Activated CD4-positive, alpha-beta T cell treated with anti-CD3 and anti-CD28 coated beads for 36 hours (primary cell): ENCODE measurements around the gene TREX2. TPM values are rescaled to one million over a fixed set of nuclear protein-coding genes. Genes with fewer than 3 reads are reported as not detected.

Experiments used
- ATAC-seq: fragments of 200-7000 bp; cut with Tn5 transposase; one replicate; pipeline ENCODE4 v1.10.0; 2021; ENCODE audit warnings: mild to moderate bottlenecking, moderate library complexity
- CTCF ChIA-PET: fragments of 350-600 bp; sonication (Branson Sonifier 250); formaldehyde crosslinking; loops from one replicate; lab custom pipeline; 2021; ENCODE audit warnings: antibody characterized with exemption; lab: Charles Lee
- POLR2A ChIA-PET: fragments of 350-600 bp; sonication (Branson Sonifier 250); formaldehyde crosslinking; loops from one replicate; lab custom pipeline; 2021; ENCODE audit warnings: antibody characterized with exemption, inconsistent platforms; lab: Charles Lee
- DNase-seq: peaks from one replicate; pipeline ENCODE4 v3.0.0-alpha.2; 2020
- H3K27ac Mint-ChIP-seq: one replicate; pipeline ENCODE4 v1.8.0; 2021; ENCODE audit warnings: mixed read lengths
- H3K27me3 Mint-ChIP-seq: one replicate; pipeline ENCODE4 v1.8.0; 2021; ENCODE audit warnings: mixed read lengths
- H3K36me3 Mint-ChIP-seq: one replicate; pipeline ENCODE4 v1.8.0; 2021; ENCODE audit warnings: low read depth, mixed read lengths
- H3K4me1 Mint-ChIP-seq: one replicate; pipeline ENCODE4 v1.8.0; 2021; ENCODE audit warnings: mixed read lengths
- H3K4me3 Mint-ChIP-seq: one replicate; pipeline ENCODE4 v1.8.0; 2021; ENCODE audit warnings: mild to moderate bottlenecking, moderate library complexity, mixed read lengths
- H3K9me3 Mint-ChIP-seq: one replicate; pipeline ENCODE4 v1.8.0; 2021; ENCODE audit warnings: low read depth, mixed read lengths
- intact Hi-C, 2 experiments: fragments of 100-400 bp; cut with DNase I in 1 of 2; cut with micrococcal nuclease in 1 of 2; formaldehyde crosslinking; loops; one replicate each; pipeline versions ENCODE4 v1.14.2 to v1.15.1; 2022 to 2024; cut with DNase I, micrococcal nuclease
- total RNA-seq, 2 experiments: library from RNA; stranded (reverse); gene quantifications; one replicate each; pipeline ENCODE4 v1.2.3, GENCODE V29; 2021

TREX2 gene
- total RNA-seq, 2 experiments from 2014 or later, result 0.91 to 1.1 TPM

DNA sequence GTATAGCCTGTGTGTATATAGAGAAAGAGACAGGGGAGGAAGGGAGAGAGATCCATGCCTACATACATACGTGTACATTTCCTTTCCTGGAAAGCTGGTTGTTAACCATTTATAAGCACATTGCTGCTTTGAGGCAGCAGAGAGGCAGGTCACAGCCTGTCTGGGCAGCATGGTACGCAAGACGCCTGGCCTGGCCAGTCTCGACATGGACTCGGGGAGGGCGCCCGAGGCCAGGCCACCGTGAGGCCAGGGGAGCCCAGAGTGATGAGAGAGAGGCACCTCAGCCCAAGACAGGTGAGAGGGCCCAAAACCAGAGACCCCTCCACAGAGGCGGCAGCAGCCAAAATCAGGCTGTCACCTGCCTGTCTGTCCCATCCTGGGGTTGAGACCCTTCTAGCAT is 3.9 kb downstream of the TREX2 start:
- no peak overlapping the region for H3K4me3 Mint-ChIP-seq
- ChIA-PET POLR2A (no interaction called here), CTCF (no interaction called here)
- peaks cover 3% of the 10 kb centered on the region for H3K27me3 Mint-ChIP-seq
- H3K27ac Mint-ChIP-seq, result no peak overlapping the region
- H3K9me3 Mint-ChIP-seq, result no peaks in the 10 kb centered on the region
- no peaks in the 10 kb centered on the region for H3K36me3 Mint-ChIP-seq
- DNase-seq, result no peak
- intact Hi-C loops, result no loop called here
- ATAC-seq, result no peak
- H3K4me1 Mint-ChIP-seq, result no peaks in the 10 kb centered on the region

DNA sequence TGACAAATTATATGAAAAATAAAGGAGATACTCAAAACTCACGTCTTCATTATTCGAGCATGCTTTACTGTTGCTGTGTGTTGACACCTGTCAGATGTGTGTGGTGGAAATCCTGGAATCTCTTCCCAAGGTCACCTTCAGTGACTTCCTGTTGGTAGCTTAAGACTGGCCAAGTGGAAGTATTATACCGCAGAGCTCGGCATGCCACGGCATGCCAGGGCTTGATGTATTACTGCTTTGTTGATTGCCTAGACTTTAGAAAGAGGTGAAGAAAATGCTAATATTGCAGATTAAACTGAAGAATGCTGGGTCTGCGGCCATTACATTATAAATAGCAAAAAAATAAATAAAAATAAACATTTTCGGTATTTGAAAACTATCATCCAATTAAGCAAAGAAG is 4.6 kb downstream of the TREX2 start:
- DNase-seq (no peak), ATAC-seq (no peak)
- Mint-ChIP-seq H3K27me3 (peaks cover 3% of the 10 kb centered on the region), H3K36me3 (no peaks in the 10 kb centered on the region), H3K9me3 (no peaks in the 10 kb centered on the region), H3K27ac (no peak overlapping the region), H3K4me1 (no peaks in the 10 kb centered on the region), H3K4me3 (no peak overlapping the region)
- intact Hi-C loops, result no loop called here
- CTCF ChIA-PET, result no interaction called here
- POLR2A ChIA-PET, result no interaction called here

DNA sequence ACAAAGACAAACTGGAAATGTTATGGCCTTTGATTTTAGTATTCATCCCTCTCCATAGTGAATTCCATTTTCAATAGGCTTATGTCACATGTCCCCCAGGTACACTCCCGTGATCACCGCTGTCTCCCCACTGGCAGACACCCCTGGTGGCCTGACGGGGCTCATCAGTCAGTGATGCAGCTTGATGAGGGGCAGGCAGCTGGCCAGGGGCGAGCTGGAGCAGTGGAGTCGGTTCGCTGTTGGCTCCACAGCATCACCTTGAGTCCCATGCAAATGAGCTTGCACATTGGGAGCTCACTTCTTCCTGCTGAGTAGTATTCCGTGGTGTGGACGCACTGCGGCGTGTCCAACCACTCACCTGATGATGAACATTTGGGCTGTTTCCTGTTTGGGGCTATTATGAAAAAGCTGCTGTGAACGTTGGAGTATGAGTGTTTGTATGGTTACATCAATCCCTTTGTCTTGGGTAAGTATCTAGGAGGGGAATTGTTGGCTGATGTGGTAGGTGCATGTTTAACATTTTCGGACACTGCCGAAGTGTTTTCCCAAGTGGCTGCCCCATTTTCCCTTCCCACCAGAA is 5.2 kb downstream of the TREX2 start:
- CTCF ChIA-PET, result no interaction called here
- Mint-ChIP-seq H3K36me3 (no peaks in the 10 kb centered on the region), H3K27me3 (peaks cover 3% of the 10 kb centered on the region), H3K27ac (no peak overlapping the region), H3K4me3 (no peak overlapping the region), H3K4me1 (no peaks in the 10 kb centered on the region), H3K9me3 (no peaks in the 10 kb centered on the region)
- ATAC-seq (no peak), DNase-seq (no peak)
- intact Hi-C loops, result no loop called here
- POLR2A ChIA-PET, result no interaction called here

DNA sequence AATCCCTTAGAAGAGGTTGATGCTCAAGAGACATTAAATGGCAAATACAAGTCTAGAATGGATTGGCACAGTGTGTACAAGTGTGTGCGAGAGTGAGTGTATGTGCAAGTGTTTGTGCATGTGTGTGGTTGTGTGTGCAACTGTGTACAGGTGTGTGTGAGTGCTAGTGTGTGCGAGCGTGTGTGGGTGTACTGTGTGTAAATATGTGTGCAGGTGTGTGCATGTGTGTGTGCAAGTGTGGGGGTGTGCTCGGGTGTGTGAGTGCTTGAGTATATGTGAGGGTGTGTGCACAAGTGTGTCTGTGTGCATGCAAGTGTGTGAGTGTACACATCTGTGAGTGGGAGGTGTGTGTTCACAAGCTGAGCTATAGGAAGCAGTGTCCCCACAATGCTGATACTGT is 5.9 kb downstream of the TREX2 start:
- CTCF ChIA-PET, result no interaction called here
- POLR2A ChIA-PET, result no interaction called here
- DNase-seq (no peak), ATAC-seq (no peak)
- H3K27me3 Mint-ChIP-seq, result peaks cover 3% of the 10 kb centered on the region
- H3K27ac Mint-ChIP-seq, result no peak overlapping the region
- no peak overlapping the region for H3K4me3 Mint-ChIP-seq
- no peaks in the 10 kb centered on the region for H3K9me3 Mint-ChIP-seq
- intact Hi-C loops, result no loop called here
- no peaks in the 10 kb centered on the region for H3K4me1 Mint-ChIP-seq
- no peaks in the 10 kb centered on the region for H3K36me3 Mint-ChIP-seq

DNA sequence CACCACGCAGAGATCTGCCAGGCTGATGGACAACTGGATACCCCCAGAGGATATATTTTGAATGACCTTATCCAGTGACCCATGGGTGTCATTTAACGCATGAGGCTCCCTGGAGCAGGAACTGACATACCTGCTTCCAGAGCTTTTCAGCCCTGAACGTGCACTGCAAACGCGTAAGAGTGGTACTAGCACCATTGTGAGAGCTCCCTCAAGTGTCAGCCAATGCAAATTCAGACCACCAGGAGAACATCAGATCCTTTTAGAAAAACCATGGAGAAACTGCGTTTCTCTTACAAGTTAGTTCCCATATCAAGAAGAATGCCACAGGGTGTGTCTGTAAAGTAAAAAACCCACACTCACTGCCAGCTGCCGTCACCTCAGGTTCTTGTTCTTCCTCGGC is 7.3 kb downstream of the TREX2 start:
- ChIA-PET POLR2A (no interaction called here), CTCF (interaction anchor here (0.8 kb wide), 1 partner anchor 56 kb away, joined by 3 read pairs; no protein-coding TSS in a partner anchor)
- Mint-ChIP-seq H3K4me3 (no peak overlapping the region), H3K36me3 (no peaks in the 10 kb centered on the region), H3K9me3 (no peaks in the 10 kb centered on the region), H3K27me3 (peaks cover 3% of the 10 kb centered on the region), H3K4me1 (no peaks in the 10 kb centered on the region), H3K27ac (no peak overlapping the region)
- ATAC-seq, result no peak
- intact Hi-C loops, result no loop called here
- DNase-seq, result no peak

DNA sequence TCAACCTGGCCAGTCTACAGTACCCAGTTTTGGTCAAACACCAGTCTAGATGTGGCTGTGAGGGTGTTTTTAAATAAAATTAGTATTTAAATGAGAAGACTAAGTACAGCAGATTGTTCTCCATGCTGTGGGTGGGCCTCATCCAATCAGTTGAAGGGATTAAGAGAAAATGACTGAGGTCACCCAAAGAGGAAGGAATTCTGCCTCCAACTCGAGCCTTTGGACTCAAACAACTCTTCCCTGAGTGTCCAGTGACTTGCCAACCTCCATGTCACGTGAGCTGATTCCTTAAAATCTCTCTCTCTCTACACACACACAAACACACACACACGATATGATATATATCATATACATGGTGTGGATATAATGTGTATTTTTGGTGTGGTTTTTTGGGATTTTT is 10.0 kb downstream of the TREX2 start:
- Mint-ChIP-seq H3K27me3 (peaks cover 3% of the 10 kb centered on the region), H3K9me3 (no peaks in the 10 kb centered on the region), H3K36me3 (no peaks in the 10 kb centered on the region), H3K4me3 (no peak overlapping the region), H3K27ac (no peak overlapping the region), H3K4me1 (no peaks in the 10 kb centered on the region)
- intact Hi-C loops, result no loop called here
- DNase-seq, result no peak
- no peak for ATAC-seq
- ChIA-PET POLR2A (no interaction called here), CTCF (no interaction called here)

GRCh38 chrX:153434801-153435200 is 11.1 kb downstream of the TREX2 start:
- H3K4me1 Mint-ChIP-seq, result no peaks in the 10 kb centered on the region
- no peak for DNase-seq
- H3K27ac Mint-ChIP-seq, result no peak overlapping the region
- H3K27me3 Mint-ChIP-seq, result peaks cover 3% of the 10 kb centered on the region
- no peak for ATAC-seq
- H3K4me3 Mint-ChIP-seq, result no peak overlapping the region
- POLR2A ChIA-PET, result no interaction called here
- no peaks in the 10 kb centered on the region for H3K36me3 Mint-ChIP-seq
- intact Hi-C loops, result no loop called here
- H3K9me3 Mint-ChIP-seq, result no peaks in the 10 kb centered on the region
- CTCF ChIA-PET, result interaction anchor here (0.7 to 1.3 kb wide), 2 partner anchors 71 to 72 kb away, joined by 3 to 4 read pairs; no protein-coding TSS in a partner anchor

DNA sequence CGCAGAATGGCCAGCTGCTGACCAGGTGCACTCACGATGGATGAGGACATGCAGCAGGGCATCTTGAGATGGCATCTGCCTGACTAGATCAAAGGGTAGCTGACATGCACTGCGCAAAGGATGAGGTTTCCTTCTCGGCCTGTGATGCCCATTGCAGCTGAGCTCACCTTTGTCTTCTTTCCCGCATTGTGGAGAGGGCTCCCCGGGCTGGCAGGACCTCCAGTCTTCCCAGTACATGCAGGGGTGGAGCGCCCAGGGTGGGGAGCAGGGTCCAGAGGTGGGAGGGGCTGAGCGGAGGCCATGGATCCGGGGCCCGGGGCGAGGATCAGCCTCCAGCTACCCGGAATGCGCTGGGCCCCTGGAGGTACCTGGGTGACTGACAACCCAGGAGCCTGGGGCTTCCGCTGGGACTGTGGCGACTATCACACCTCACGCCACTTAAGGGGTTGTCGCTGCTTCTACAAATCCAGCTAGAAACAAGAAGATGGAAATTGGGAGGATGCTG is 12.0 kb downstream of the TREX2 start:
- CTCF ChIA-PET, result no interaction called here
- no peaks in the 10 kb centered on the region for H3K4me1 Mint-ChIP-seq
- H3K9me3 Mint-ChIP-seq, result no peaks in the 10 kb centered on the region
- no peaks in the 10 kb centered on the region for H3K36me3 Mint-ChIP-seq
- intact Hi-C loops, result no loop called here
- no peak for DNase-seq
- H3K27ac Mint-ChIP-seq, result no peak overlapping the region
- POLR2A ChIA-PET, result no interaction called here
- no peak overlapping the region for H3K4me3 Mint-ChIP-seq
- ATAC-seq, result no peak
- H3K27me3 Mint-ChIP-seq, result peaks cover 3% of the 10 kb centered on the region

- intact Hi-C loops, result no loop called here
- no peak for DNase-seq
- Mint-ChIP-seq H3K4me1 (no peaks in the 10 kb centered on the region), H3K27me3 (no peaks in the 10 kb centered on the region), H3K4me3 (no peak overlapping the region), H3K9me3 (no peaks in the 10 kb centered on the region), H3K27ac (no peak overlapping the region), H3K36me3 (no peaks in the 10 kb centered on the region)
- POLR2A ChIA-PET, result no interaction called here
- CTCF ChIA-PET, result no interaction called here
- no peak for ATAC-seq
These were observed 12.6 kb downstream of the TREX2 start for GRCh38 chrX:153433161-153433680.

GRCh38 chrX:153430796-153431195 is 15.1 kb downstream of the TREX2 start:
- H3K36me3 Mint-ChIP-seq, result no peaks in the 10 kb centered on the region
- no peak overlapping the region for H3K4me3 Mint-ChIP-seq
- H3K4me1 Mint-ChIP-seq, result no peaks in the 10 kb centered on the region
- ChIA-PET POLR2A (no interaction called here), CTCF (no interaction called here)
- no peaks in the 10 kb centered on the region for H3K9me3 Mint-ChIP-seq
- intact Hi-C loops, result no loop called here
- H3K27ac Mint-ChIP-seq, result no peak overlapping the region
- DNase-seq (no peak), ATAC-seq (no peak)
- no peaks in the 10 kb centered on the region for H3K27me3 Mint-ChIP-seq

- intact Hi-C loops, result no loop called here
- no peak overlapping the region for H3K4me3 Mint-ChIP-seq
- CTCF ChIA-PET, result interaction anchor here (0.7 kb wide), 1 partner anchor 89 kb away, joined by 3 read pairs; no protein-coding TSS in a partner anchor
- no peak overlapping the region for H3K27ac Mint-ChIP-seq
- no peaks in the 10 kb centered on the region for H3K36me3 Mint-ChIP-seq
- H3K9me3 Mint-ChIP-seq, result no peaks in the 10 kb centered on the region
- no peaks in the 10 kb centered on the region for H3K27me3 Mint-ChIP-seq
- ATAC-seq (no peak), DNase-seq (no peak)
- H3K4me1 Mint-ChIP-seq, result no peaks in the 10 kb centered on the region
- POLR2A ChIA-PET, result no interaction called here
These were observed 19.7 kb downstream of the TREX2 start for GRCh38 chrX:153426204-153426603.

- no peaks in the 10 kb centered on the region for H3K9me3 Mint-ChIP-seq
- CTCF ChIA-PET, result interaction anchor here (0.5 kb wide), 1 partner anchor 362 kb away, joined by 4 read pairs; no protein-coding TSS in a partner anchor
These were observed 22.2 kb downstream of the TREX2 start for GRCh38 chrX:153423652-153424051.

More at GRCh38 chrX:153423652-153424051, 22.2 kb downstream of the TREX2 start:
- H3K4me3 Mint-ChIP-seq, result no peak overlapping the region
- no peak for DNase-seq
- no peak overlapping the region for H3K27ac Mint-ChIP-seq
- no peaks in the 10 kb centered on the region for H3K27me3 Mint-ChIP-seq
- intact Hi-C loops, result no loop called here
- H3K4me1 Mint-ChIP-seq, result no peaks in the 10 kb centered on the region
- no peaks in the 10 kb centered on the region for H3K36me3 Mint-ChIP-seq
- POLR2A ChIA-PET, result no interaction called here
- ATAC-seq, result no peak
